ENCODE measurements around the gene ST3GAL5.

- TF ChIP-seq, protein P1, sequence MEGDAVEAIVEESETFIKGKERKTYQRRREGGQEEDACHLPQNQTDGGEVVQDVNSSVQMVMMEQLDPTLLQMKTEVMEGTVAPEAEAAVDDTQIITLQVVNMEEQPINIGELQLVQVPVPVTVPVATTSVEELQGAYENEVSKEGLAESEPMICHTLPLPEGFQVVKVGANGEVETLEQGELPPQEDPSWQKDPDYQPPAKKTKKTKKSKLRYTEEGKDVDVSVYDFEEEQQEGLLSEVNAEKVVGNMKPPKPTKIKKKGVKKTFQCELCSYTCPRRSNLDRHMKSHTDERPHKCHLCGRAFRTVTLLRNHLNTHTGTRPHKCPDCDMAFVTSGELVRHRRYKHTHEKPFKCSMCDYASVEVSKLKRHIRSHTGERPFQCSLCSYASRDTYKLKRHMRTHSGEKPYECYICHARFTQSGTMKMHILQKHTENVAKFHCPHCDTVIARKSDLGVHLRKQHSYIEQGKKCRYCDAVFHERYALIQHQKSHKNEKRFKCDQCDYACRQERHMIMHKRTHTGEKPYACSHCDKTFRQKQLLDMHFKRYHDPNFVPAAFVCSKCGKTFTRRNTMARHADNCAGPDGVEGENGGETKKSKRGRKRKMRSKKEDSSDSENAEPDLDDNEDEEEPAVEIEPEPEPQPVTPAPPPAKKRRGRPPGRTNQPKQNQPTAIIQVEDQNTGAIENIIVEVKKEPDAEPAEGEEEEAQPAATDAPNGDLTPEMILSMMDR (IDR thresholded peaks at IDR 0.05; ENCODE audit: low read length) = no peak
- TF ChIP-seq EZH2phosphoT487 (IDR thresholded peaks at IDR 0.05; ENCODE audit: low read length) (no peak), EZH2 (optimal IDR thresholded peaks at IDR 0.05; ENCODE audit: low read depth, low read length) (no peak)
These were observed 64.8 kb downstream of the ST3GAL5 start for GRCh38 chr2:85823951-85824350.
